GM12872 (cell line): ENCODE measurements around the gene INTS1.

ENCODE experiments used
- CTCF ChIP-seq: IDR thresholded peaks from 3 replicates; pipeline ENCODE4 v1.5.1; 2011; ENCODE audit warnings: low read depth, mild to moderate bottlenecking, low read length, moderate library complexity; ENCODE audit not compliant: insufficient read depth

INTS1 gene

DNA sequence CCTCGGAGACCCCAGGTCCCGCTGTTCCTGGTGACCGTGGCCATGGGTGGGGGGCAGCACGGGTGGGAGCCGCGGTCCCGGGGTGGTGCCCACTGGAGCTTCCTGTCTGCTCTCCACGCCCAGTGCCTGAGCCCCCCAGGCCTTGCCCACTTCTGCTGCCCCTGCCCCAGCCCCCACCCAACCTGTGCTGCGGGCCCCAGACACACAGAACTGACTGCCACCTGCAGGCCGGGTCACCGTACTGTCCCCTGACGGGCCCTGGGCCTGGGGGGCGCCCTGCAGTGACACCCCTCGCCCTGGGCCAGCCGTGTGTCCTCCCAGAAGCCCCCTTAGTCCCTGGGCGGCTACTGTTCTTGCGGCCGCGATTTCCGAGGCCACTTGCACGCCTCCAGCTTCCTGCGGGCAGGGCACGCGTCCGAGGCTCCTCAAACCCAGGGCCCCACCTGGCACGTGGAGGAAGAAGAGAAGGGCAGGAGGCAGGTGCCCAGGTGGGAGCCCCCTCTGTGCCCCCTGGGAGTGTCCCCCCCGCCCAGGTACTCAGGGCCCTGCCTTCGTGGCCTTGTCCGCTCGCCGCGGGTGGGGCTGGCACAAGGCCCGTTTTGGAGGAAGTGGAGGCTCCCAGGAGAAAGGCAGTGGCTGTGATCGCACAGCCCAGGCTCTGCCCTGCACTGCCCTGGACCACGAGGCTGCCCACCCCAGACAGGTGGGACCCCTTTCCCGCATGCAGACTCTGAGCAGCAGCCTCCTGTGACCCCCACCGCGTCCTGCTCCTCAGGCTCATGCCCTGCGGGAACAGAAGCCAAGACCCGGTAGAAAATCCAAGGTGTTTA lies 41.4 kb upstream of the INTS1 start:
- TF ChIP-seq CTCF, result no peak

DNA sequence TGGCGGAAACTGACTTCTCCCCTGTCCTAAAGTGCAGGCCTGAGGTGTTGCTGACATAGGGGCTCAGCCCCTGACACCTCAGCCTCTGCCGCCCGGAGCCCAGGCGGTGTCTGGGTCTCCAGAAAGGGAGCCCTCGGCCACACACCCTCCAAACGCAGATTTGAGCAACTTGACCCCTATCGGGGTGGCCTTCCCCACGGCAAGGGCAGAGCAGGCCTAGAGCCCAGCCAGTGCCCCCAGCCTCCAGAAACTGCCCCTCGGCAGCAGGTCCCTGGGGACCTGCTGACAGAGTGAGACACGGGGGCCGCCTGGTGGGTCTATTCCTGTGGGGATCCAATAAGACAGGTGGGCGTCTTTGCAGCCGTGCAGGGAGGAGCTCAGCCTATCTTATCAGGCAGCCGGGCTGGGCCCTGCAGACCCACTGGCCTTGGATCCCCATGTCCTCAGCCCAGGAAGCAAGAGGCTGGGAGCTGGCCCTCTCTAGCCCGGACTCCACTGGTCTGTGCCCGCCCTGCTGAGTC lies 40.8 kb upstream of the INTS1 start:
- TF ChIP-seq CTCF, result no peak

DNA sequence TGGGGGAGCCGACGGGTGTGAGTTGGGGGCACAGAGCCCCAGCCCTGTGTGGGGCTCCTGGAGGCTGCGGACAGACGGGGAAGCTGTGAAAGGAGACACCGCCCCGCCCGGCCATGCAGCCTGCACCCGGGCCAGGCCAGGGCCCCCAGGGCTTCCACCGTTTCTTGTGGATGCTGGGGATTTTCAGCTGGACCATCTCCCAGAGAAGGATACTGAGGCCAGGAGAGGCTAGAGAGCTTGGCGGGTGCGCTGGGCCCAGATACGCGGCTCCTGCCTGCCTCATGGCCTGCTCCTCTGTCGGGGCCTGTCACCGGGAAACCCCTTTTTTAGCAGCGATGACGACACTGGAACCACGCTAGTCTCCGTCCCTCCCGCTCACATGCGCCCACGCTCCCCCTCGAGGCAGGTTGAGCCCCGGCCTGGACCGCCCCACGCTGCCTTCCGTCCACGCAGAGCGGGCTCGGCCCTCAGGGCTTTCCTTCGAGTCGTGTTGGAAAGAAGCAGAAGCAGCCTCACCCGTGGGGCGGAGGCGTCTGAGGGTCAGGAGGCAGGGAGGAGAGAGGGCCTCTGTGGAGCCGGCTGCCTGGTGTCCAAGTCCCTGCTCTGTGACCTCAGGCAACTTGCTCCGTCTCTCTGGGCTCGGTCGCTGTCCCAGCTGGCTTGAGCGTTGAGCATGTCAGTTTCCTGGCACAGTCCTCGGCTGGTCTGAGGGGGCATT lies 40.1 kb upstream of the INTS1 start:
- no peak for TF ChIP-seq CTCF

DNA sequence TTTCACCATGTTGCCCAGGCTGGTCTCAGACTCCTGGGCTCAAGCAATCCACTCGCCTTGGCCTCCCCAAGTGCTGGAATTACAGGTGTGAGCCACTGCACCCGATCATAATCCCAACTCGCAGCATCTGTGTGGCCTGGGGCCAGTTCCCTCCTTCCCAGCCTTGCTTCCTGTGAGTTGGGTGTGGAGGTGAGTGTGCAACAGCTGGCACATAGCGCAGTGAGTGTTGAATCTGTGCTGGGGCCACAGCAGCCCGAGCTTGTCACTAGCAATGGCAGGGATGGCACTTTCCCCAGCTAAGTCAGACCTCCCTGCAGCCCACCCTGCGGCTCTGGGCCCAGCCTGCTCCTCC lies 39.6 kb upstream of the INTS1 start:
- TF ChIP-seq CTCF, result no peak

- no peak for TF ChIP-seq CTCF
These were observed 38.9 kb upstream of the INTS1 start for GRCh38 chr7:1542841-1543747.

- no peak for TF ChIP-seq CTCF
These were observed 38.1 kb upstream of the INTS1 start for GRCh38 chr7:1542329-1542728.
